IPS-18a (cell line): ENCODE data around the gene ILF3.

Experiments
- H3K27ac ChIP-seq: one replicate; pipeline ENCODE4 v1.5.1; 2013; ENCODE audit warnings: low read length
- H3K27me3 ChIP-seq: one replicate; pipeline ENCODE4 v1.6.1; 2013; ENCODE audit warnings: mild to moderate bottlenecking, low read length; ENCODE audit not compliant: control insufficient read depth, insufficient read depth
- H3K36me3 ChIP-seq: one replicate; pipeline ENCODE4 v1.6.1; 2013; ENCODE audit warnings: low read depth, low read length; ENCODE audit not compliant: control insufficient read depth
- H3K4me1 ChIP-seq: one replicate; pipeline ENCODE4 v1.6.1; 2013; ENCODE audit warnings: low read depth, low read length; ENCODE audit not compliant: control insufficient read depth
- H3K4me3 ChIP-seq: one replicate; pipeline ENCODE4 v1.5.1; 2013; ENCODE audit warnings: low read length
- H3K9ac ChIP-seq: one replicate; pipeline ENCODE4 v1.6.1; 2013; ENCODE audit warnings: mild to moderate bottlenecking, low read length, moderate library complexity
- H3K9me3 ChIP-seq: one replicate; pipeline ENCODE4 v1.6.1; 2013; ENCODE audit warnings: low read depth, low read length; ENCODE audit not compliant: control insufficient read depth

ILF3 gene

GRCh38 chr19:10653732-10654609 lies at the start of gene ILF3:
Gene ILF3 (plus strand): TSS chr19:10654346. CDS start chr19:10670606, 16,260 bp downstream.
- Histone ChIP-seq H3K4me1 (no peaks in the 10 kb centered on the region), H3K27ac (peak within 1 kb of the TSS; percentile 98), H3K9ac (peak within 1 kb of the TSS; percentile 100), H3K36me3 (peaks cover 29% of the 10 kb centered on the region), H3K4me3 (peak within 1 kb of the TSS; percentile 96), H3K9me3 (no peaks in the 10 kb centered on the region), H3K27me3 (no peaks in the 10 kb centered on the region)

- H3K4me1 ChIP-seq = peaks cover 9% of the 10 kb centered on the region
- no peak overlapping the region for H3K27ac ChIP-seq
- no peaks in the 10 kb centered on the region for H3K27me3 ChIP-seq
- no peak overlapping the region for H3K4me3 ChIP-seq
- no peaks in the 10 kb centered on the region for H3K36me3 ChIP-seq
- no peaks in the 10 kb centered on the region for H3K9me3 ChIP-seq
- no peak overlapping the region for H3K9ac ChIP-seq
These were observed 49.6 kb upstream of the ILF3 start for GRCh38 chr19:10604460-10604980.

DNA sequence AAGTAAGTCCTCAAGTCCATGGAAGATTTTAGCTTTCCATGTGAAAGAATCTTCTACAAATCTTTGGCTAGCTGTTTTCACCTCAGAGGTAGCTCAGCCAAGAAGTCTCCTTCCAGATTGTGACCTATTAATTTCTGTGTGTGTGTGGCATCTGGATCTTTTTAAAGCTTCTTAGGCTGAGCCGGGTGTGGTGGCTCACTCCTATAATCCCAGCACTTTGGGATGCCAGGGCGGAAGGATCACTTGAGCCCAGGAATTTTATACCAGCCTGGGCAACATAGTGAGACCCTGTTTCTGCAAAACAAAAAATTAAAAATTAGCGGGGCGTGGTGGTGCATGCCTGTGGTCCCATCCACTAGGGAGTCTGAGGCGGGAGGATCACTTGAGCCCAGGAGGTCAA lies 42.2 kb upstream of the ILF3 start:
- H3K27me3 ChIP-seq = no peaks in the 10 kb centered on the region
- H3K36me3 ChIP-seq = no peaks in the 10 kb centered on the region
- no peak overlapping the region for H3K9ac ChIP-seq
- no peaks in the 10 kb centered on the region for H3K9me3 ChIP-seq
- H3K4me1 ChIP-seq = no peaks in the 10 kb centered on the region
- no peak overlapping the region for H3K4me3 ChIP-seq
- H3K27ac ChIP-seq = no peak overlapping the region

DNA sequence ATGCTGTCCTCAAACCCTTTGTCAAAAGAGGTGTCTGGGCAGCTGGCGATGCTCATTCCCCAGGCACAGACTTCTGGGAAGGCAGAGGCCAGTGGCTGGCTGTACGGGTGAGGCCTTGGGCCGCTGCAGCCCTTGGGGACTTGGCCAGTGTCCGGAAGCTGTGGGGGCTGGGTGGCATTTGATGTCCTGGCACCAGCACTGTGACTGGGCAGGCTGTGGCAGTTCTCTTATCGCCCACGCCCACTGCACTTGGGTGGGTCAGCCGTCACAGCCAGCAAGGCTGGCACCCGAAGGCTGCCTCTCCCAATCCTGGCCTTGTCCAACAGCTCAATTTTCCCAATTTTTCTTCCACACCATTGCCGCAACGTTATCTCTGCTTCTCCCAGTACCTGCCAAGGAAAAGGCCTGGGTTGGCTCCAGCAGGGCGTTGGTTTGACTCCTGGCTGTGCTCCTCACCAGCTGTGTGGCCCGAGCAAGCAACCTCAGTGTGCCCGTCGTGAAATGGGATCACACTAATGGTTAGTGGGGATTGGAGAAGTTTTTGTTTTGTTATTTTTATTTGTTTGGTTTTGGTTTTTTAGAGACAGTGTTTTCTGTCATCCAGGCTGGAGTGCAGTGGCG lies 41.5 kb upstream of the ILF3 start:
- no peaks in the 10 kb centered on the region for H3K36me3 ChIP-seq
- no peaks in the 10 kb centered on the region for H3K4me1 ChIP-seq
- no peak overlapping the region for H3K4me3 ChIP-seq
- no peak overlapping the region for H3K9ac ChIP-seq
- H3K27me3 ChIP-seq = no peaks in the 10 kb centered on the region
- H3K27ac ChIP-seq = no peak overlapping the region
- no peaks in the 10 kb centered on the region for H3K9me3 ChIP-seq

- Histone ChIP-seq H3K9me3 (no peaks in the 10 kb centered on the region), H3K4me1 (no peaks in the 10 kb centered on the region), H3K36me3 (no peaks in the 10 kb centered on the region), H3K4me3 (no peak overlapping the region), H3K27me3 (no peaks in the 10 kb centered on the region), H3K27ac (no peak overlapping the region), H3K9ac (no peak overlapping the region)
These were observed 38.6 kb upstream of the ILF3 start for GRCh38 chr19:10615429-10616023.

- Histone ChIP-seq H3K4me3 (no peak overlapping the region), H3K27ac (no peak overlapping the region), H3K27me3 (no peaks in the 10 kb centered on the region), H3K4me1 (no peaks in the 10 kb centered on the region), H3K9ac (no peak overlapping the region), H3K9me3 (no peaks in the 10 kb centered on the region), H3K36me3 (no peaks in the 10 kb centered on the region)
These were observed 36.6 kb upstream of the ILF3 start for GRCh38 chr19:10617409-10618121.

GRCh38 chr19:10618846-10619245 lies 35.3 kb upstream of the ILF3 start:
- H3K9me3 ChIP-seq = no peaks in the 10 kb centered on the region
- H3K9ac ChIP-seq = no peak overlapping the region
- H3K4me1 ChIP-seq = no peaks in the 10 kb centered on the region
- no peak overlapping the region for H3K27ac ChIP-seq
- no peak overlapping the region for H3K4me3 ChIP-seq
- no peaks in the 10 kb centered on the region for H3K27me3 ChIP-seq
- no peaks in the 10 kb centered on the region for H3K36me3 ChIP-seq

- no peaks in the 10 kb centered on the region for H3K36me3 ChIP-seq
- no peaks in the 10 kb centered on the region for H3K9me3 ChIP-seq
- H3K27ac ChIP-seq = no peak overlapping the region
- H3K9ac ChIP-seq = no peak overlapping the region
- H3K4me1 ChIP-seq = peaks cover 7% of the 10 kb centered on the region
- no peak overlapping the region for H3K4me3 ChIP-seq
- no peaks in the 10 kb centered on the region for H3K27me3 ChIP-seq
These were observed 33.4 kb upstream of the ILF3 start for GRCh38 chr19:10620786-10621185.

DNA sequence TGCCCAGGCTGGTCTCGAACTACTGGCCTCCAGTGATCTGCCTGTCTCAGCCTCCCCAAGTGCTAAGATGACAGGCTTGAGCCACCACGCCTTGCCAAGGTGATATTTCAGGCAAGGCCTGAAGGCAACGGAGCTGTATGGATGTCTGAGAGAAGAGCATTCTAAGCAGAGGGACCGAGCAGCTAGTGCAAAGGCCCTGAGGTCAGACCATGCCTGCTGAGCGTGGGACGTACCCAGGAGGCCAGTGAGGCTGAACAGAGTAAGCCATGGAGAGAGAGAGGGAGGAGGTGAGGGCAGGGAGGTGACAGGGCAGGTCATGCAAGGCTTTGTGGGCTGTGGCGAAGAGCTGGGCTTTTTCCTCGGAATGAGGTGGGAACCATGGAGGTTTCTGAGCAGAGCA lies 32.2 kb upstream of the ILF3 start:
- Histone ChIP-seq H3K9me3 (no peaks in the 10 kb centered on the region), H3K4me3 (no peak overlapping the region), H3K36me3 (no peaks in the 10 kb centered on the region), H3K4me1 (peaks cover 11% of the 10 kb centered on the region), H3K27ac (no peak overlapping the region), H3K9ac (no peak overlapping the region), H3K27me3 (no peaks in the 10 kb centered on the region)

GRCh38 chr19:10624585-10624984 lies 29.6 kb upstream of the ILF3 start:
- peak overlapping the region; percentile 51 for H3K9ac ChIP-seq
- peaks cover 11% of the 10 kb centered on the region for H3K4me1 ChIP-seq
- H3K36me3 ChIP-seq = peaks cover 14% of the 10 kb centered on the region
- H3K27me3 ChIP-seq = no peaks in the 10 kb centered on the region
- H3K4me3 ChIP-seq = peak overlapping the region; percentile 78
- H3K9me3 ChIP-seq = no peaks in the 10 kb centered on the region
- peak overlapping the region; percentile 27 for H3K27ac ChIP-seq
